Spleen (tissue), 11 donors: Measurements from ENCODE around the gene RAB6A. TPM values are rescaled to one million over a fixed set of nuclear protein-coding genes. Genes with fewer than 3 reads are reported as not detected.

Experiments
- DNase-seq: peaks from one replicate; pipeline ENCODE4 v3.0.0-alpha.2; 2020
- H3K27ac ChIP-seq, 8 donors: fragments of 200-600 bp; sonication (generic) in 7 of 8; 1 replicate in 4 of 8; 2 replicates in 4 of 8; pipeline versions ENCODE4 v1.5.0 to v1.8.0; 2016 to 2021; ENCODE audit warnings: inconsistent platforms in 4 of 8, mild to moderate bottlenecking in 4 of 8, moderate library complexity in 1 of 8
- H3K27me3 ChIP-seq, 7 donors: fragments of 200-600 bp; sonication (generic) in 6 of 7; replicated peaks in 1 of 7; 1 replicate in 4 of 7; 2 replicates in 3 of 7; pipeline versions ENCODE4 v1.5.0 to v1.8.0; 2016 to 2021; ENCODE audit warnings: inconsistent platforms in 3 of 7, mild to moderate bottlenecking in 1 of 7
- H3K36me3 ChIP-seq, 6 donors: fragments of 200-600 bp; sonication (generic) in 5 of 6; 1 replicate in 4 of 6; 2 replicates in 2 of 6; pipeline versions ENCODE4 v1.5.0 to v1.8.0; 2016 to 2021; ENCODE audit warnings: inconsistent platforms in 2 of 6
- H3K4me1 ChIP-seq, 6 donors: fragments of 200-600 bp; sonication (generic) in 5 of 6; 1 replicate in 3 of 6; 2 replicates in 3 of 6; pipeline versions ENCODE4 v1.5.0 to v1.8.0; 2016 to 2021; ENCODE audit warnings: inconsistent platforms in 3 of 6
- H3K4me3 ChIP-seq, 8 donors: fragments of 200-600 bp; sonication (generic) in 7 of 8; 1 replicate in 4 of 8; 2 replicates in 4 of 8; pipeline versions ENCODE4 v1.5.0 to v1.8.0; 2016 to 2021; ENCODE audit warnings: inconsistent platforms in 4 of 8, mild to moderate bottlenecking in 4 of 8, moderate library complexity in 2 of 8
- H3K9me3 ChIP-seq, 8 donors: fragments of 200-600 bp; sonication (generic) in 7 of 8; 1 replicate in 4 of 8; 2 replicates in 4 of 8; pipeline versions ENCODE4 v1.5.0 to v1.8.0; 2016 to 2021; ENCODE audit warnings: inconsistent platforms in 4 of 8
- CTCF ChIP-seq, 11 experiments: fragments of 200-600 bp in 7 of 11; fragments of 450-650 bp in 4 of 11; sonication (generic) in 4 of 11; IDR thresholded peaks in 8 of 11; conservative IDR thresholded peaks in 3 of 11; 1 replicate in 7 of 11; 2 replicates in 4 of 11; pipeline versions ENCODE4 v1.4.0 to v1.8.0; 2016 to 2021; ENCODE audit warnings: antibody characterized with exemption in 11 of 11, inconsistent platforms in 4 of 11, mild to moderate bottlenecking in 1 of 11
- POLR2A ChIP-seq, 3 donors: fragments of 450-650 bp; IDR thresholded peaks; one replicate each; pipeline ENCODE4 v1.5.1; 2017; ENCODE audit warnings: antibody characterized with exemption in 3 of 3, mild to moderate bottlenecking in 1 of 3
- POLR2AphosphoS5 ChIP-seq, 3 donors: sonication (generic); formaldehyde crosslinking; IDR thresholded peaks; one replicate each; pipeline ENCODE4 v1.5.1; 2017; ENCODE audit warnings: antibody characterized with exemption in 3 of 3
- WGBS, 5 donors: extraction: QIAGEN DNeasy Blood & Tissue Kit in 3 of 5; methylation state at CpG; one replicate each; pipeline versions ENCODE4 v1.1.5 to v1.1.7; 2013 to 2018; 5-methylcytosine and 5-hydroxymethylcytosine counted together
- intact Hi-C: fragments of 100-400 bp; cut with DNase I; formaldehyde crosslinking; loops from one replicate; pipeline ENCODE4 v1.15.0; 2023; ENCODE audit warnings: low total_unique reads
- polyA plus RNA-seq, 3 donors: library from polyadenylated mRNA; stranded (reverse); fragments of 200-250 nt; gene quantifications; one replicate each; pipeline ENCODE4 v1.2.1, GENCODE V29; 2013
- total RNA-seq, 7 donors: library from RNA; depleted of rRNA in 3 of 7; stranded (reverse); fragments of >200 nt in 3 of 7; fragmentation: NEBNext Ultra II Directional in 4 of 7; extraction: Animal tissue kit (Norgen Biotek cat#: 25700) in 4 of 7; gene quantifications; one replicate each; pipeline versions ENCODE4 v1.1.0 to v1.2.1, GENCODE V29; 2016 to 2021
- donor health status: healthy with polysubstance abuse.
- donor health status: DM: no; HTN: no; CAD: no; lungs with moderate emphysema.
- donor health status: DM: no; HTN: no; CAD: no.
- donor health status: Bipolar disorder and iron deficiency.
- donor health status: healthy.
- donor health status: DM: no; HTN: no; CAD: no.
- donor health status: DM: yes; HTN: yes; CAD: no.

Gene RAB6A
- total and polyA plus RNA-seq, 10 donors = 25.7 to 144 (median 97.4) TPM

GRCh38 chr11:73654482-73655021 is 106.3 kb downstream of the RAB6A start:
- no peaks in the 10 kb centered on the region for H3K36me3 ChIP-seq
- no peak for TF ChIP-seq POLR2AphosphoS5 (IDR thresholded peaks at IDR 0.05)
- TF ChIP-seq CTCF (IDR thresholded peaks at IDR 0.05 in 8 of 11, conservative IDR thresholded peaks at IDR 0.05 in 3 of 11) = no peak
- no peak for TF ChIP-seq POLR2A (IDR thresholded peaks at IDR 0.05)
- H3K27me3 ChIP-seq = no peaks in the 10 kb centered on the region
- no peaks in the 10 kb centered on the region for H3K4me1 ChIP-seq
- H3K9me3 ChIP-seq = no peaks in the 10 kb centered on the region
- WGBS, 5 donors = 89 to 93% (median 90%) methylated on average over 7 of the region's 7 CpGs
- intact Hi-C loops = no loop called here
- H3K4me3 ChIP-seq = no peak overlapping the region
- no peak overlapping the region for H3K27ac ChIP-seq
- DNase-seq = no peak

- no peaks in the 10 kb centered on the region for H3K4me1 ChIP-seq
- H3K4me3 ChIP-seq = no peak overlapping the region
- TF ChIP-seq POLR2AphosphoS5 (IDR thresholded peaks at IDR 0.05) (no peak), CTCF (IDR thresholded peaks at IDR 0.05 in 8 of 11, conservative IDR thresholded peaks at IDR 0.05 in 3 of 11) (no peak), POLR2A (IDR thresholded peaks at IDR 0.05) (no peak)
- H3K36me3 ChIP-seq = no peaks in the 10 kb centered on the region
- no peaks in the 10 kb centered on the region for H3K27me3 ChIP-seq
- no peak for DNase-seq
- 85 to 93% (median 90%) methylated on average over 5 of the region's 5 CpGs for WGBS, 5 donors
- no peak overlapping the region for H3K27ac ChIP-seq
- H3K9me3 ChIP-seq = no peaks in the 10 kb centered on the region
- intact Hi-C loops = no loop called here
These were observed 106.9 kb downstream of the RAB6A start for GRCh38 chr11:73653996-73654395.

GRCh38 chr11:73652856-73653559 is 107.9 kb downstream of the RAB6A start:
- Histone ChIP-seq H3K4me3 (no peak overlapping the region), H3K27ac (no peak overlapping the region), H3K36me3 (no peaks in the 10 kb centered on the region), H3K9me3 (no peaks in the 10 kb centered on the region), H3K4me1 (peaks cover 0 to 3% (median 1%) of the 10 kb centered on the region in 6 donors), H3K27me3 (no peaks in the 10 kb centered on the region)
- no peak for DNase-seq
- TF ChIP-seq CTCF (IDR thresholded peaks at IDR 0.05 in 8 of 11, conservative IDR thresholded peaks at IDR 0.05 in 3 of 11) = no peak
- TF ChIP-seq POLR2A (IDR thresholded peaks at IDR 0.05) = no peak
- TF ChIP-seq POLR2AphosphoS5 (IDR thresholded peaks at IDR 0.05) = no peak
- intact Hi-C loops = no loop called here
- WGBS, 5 donors = 85 to 96% (median 91%) methylated on average over 6 of the region's 6 CpGs

GRCh38 chr11:73652046-73652730 is 108.7 kb downstream of the RAB6A start:
- H3K36me3 ChIP-seq = no peaks in the 10 kb centered on the region

More at GRCh38 chr11:73652046-73652730, 108.7 kb downstream of the RAB6A start:
- intact Hi-C loops = no loop called here
- Histone ChIP-seq H3K4me3 (no peak overlapping the region), H3K4me1 (peaks cover 0 to 12% (median 9%) of the 10 kb centered on the region in 6 donors), H3K27me3 (no peaks in the 10 kb centered on the region), H3K9me3 (no peaks in the 10 kb centered on the region), H3K27ac (no peak overlapping the region)
- DNase-seq = no peak
- WGBS, 5 donors = 61 to 81% (median 70%) methylated on average over 7 to 8 of the region's 8 CpGs
- TF ChIP-seq POLR2AphosphoS5 (IDR thresholded peaks at IDR 0.05) = no peak
